Uterus (tissue), 2 donors: Measurements from ENCODE around the gene PRSS53.

ENCODE experiments used
- CTCF ChIP-seq, 4 experiments: fragments of 200-600 bp in 2 of 4; fragments of 450-650 bp in 2 of 4; sonication (generic) in 2 of 4; IDR thresholded peaks; one replicate each; pipeline ENCODE4 v1.5.1; 2016 to 2019; ENCODE audit warnings: antibody characterized with exemption in 4 of 4, mild to moderate bottlenecking in 2 of 4, moderate library complexity in 1 of 4
- POLR2A ChIP-seq, 2 donors: fragments of 450-650 bp; IDR thresholded peaks; one replicate each; pipeline ENCODE4 v1.6.1; 2016; ENCODE audit warnings: antibody characterized with exemption in 2 of 2, mild to moderate bottlenecking in 1 of 2, moderate library complexity in 1 of 2

GRCh38 chr16:31063843-31064611, 24.7 kb downstream of the PRSS53 start:
- TF ChIP-seq CTCF (IDR thresholded peaks at IDR 0.05): no peak
- no peak for TF ChIP-seq POLR2A (IDR thresholded peaks at IDR 0.05)
